Subcutaneous abdominal adipose tissue (tissue), 5 donors: ENCODE results near the gene UBE4A.
"Not testable (repeated sequence)": the region's sequence is repeated elsewhere in the genome, so short reads cannot be mapped to it uniquely, and the experiment has no call there.

ENCODE experiments used
- H3K27ac ChIP-seq: one replicate; pipeline ENCODE4 v1.7.0; 2013; ENCODE audit warnings: low read depth, mild to moderate bottlenecking, inconsistent platforms, low read length, moderate library complexity
- H3K27me3 ChIP-seq, 5 donors: one replicate each; pipeline ENCODE4 v1.7.0; 2013; ENCODE audit warnings: low read length in 5 of 5, inconsistent platforms in 1 of 5; ENCODE audit not compliant: control insufficient read depth in 5 of 5, insufficient read depth in 4 of 5
- H3K36me3 ChIP-seq, 5 donors: one replicate each; pipeline ENCODE4 v1.7.0; 2013; ENCODE audit warnings: low read length in 5 of 5; ENCODE audit not compliant: control insufficient read depth in 5 of 5, insufficient read depth in 5 of 5
- H3K4me1 ChIP-seq, 5 donors: one replicate each; pipeline ENCODE4 v1.7.0; 2013; ENCODE audit warnings: low read length in 5 of 5, mild to moderate bottlenecking in 3 of 5, moderate library complexity in 1 of 5; ENCODE audit not compliant: control insufficient read depth in 5 of 5, insufficient read depth in 5 of 5
- H3K4me3 ChIP-seq, 5 donors: one replicate each; pipeline ENCODE4 v1.7.0; 2013; ENCODE audit warnings: low read length in 5 of 5, low read depth in 1 of 5
- H3K9ac ChIP-seq, 5 donors: one replicate each; pipeline ENCODE4 v1.7.0; 2013; ENCODE audit warnings: low read length in 5 of 5, mild to moderate bottlenecking in 4 of 5, moderate library complexity in 3 of 5
- H3K9me3 ChIP-seq, 5 donors: one replicate each; pipeline ENCODE4 v1.7.0; 2013; ENCODE audit warnings: low read length in 5 of 5; ENCODE audit not compliant: control insufficient read depth in 5 of 5
- donor health status: healthy.
- donor health status: healthy.
- donor health status: healthy.
- donor health status: healthy.
- donor health status: healthy.

UBE4A gene

DNA sequence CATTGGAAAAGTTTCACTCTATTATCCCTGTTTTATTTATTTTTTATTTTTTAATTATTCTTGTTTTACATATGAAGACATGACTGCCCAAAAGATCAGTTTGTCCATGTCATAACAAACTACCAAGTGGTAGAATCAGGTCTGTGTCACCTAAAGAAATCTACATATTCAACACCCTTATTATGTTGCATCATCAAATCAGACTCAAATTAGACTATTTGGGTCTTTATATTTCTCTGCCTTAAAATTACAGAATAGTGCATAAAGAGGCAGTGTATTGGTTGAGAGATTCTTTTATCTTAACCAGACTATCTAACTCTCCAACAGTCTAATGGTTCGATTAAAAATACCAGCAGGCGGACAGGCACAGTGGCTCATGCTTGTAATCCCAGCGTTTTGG lies 23.6 kb downstream of the UBE4A start:
- Histone ChIP-seq H3K9ac (no peak overlapping the region), H3K4me1 (no peaks in the 10 kb centered on the region), H3K36me3 (peaks cover 83 to 100% (median 97%) of the 10 kb centered on the region in 5 donors), H3K27me3 (no peaks in the 10 kb centered on the region), H3K27ac (no peak overlapping the region), H3K4me3 (no peak overlapping the region), H3K9me3 (no peaks in the 10 kb centered on the region)

DNA sequence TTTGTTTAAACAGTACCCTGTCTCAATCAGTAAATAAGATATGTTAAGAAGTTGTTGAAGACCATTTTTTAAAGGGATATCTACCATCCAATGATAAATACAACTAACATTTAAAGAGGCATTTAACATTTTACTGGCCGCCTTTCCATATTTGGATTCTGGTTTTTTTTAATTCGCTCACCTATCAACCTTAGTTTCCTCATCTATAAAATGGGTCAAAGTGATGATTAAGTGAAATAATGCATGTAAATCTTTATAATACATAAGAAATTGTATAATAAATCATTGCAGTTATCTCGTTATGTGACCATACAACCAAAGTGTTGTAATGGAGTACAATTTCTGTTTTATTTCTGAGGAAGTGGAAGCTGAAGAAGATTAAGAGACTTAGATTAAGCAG lies 24.3 kb downstream of the UBE4A start:
- Histone ChIP-seq H3K9me3 (no peaks in the 10 kb centered on the region), H3K27me3 (no peaks in the 10 kb centered on the region), H3K9ac (no peak overlapping the region), H3K4me3 (no peak overlapping the region), H3K4me1 (no peaks in the 10 kb centered on the region), H3K36me3 (peaks cover 79 to 100% (median 94%) of the 10 kb centered on the region in 5 donors), H3K27ac (no peak overlapping the region)

- Histone ChIP-seq H3K27ac (no peak overlapping the region), H3K4me3 (no peak overlapping the region), H3K9me3 (no peaks in the 10 kb centered on the region), H3K27me3 (no peaks in the 10 kb centered on the region), H3K9ac (no peak overlapping the region), H3K36me3 (peaks cover 28 to 71% (median 53%) of the 10 kb centered on the region in 5 donors), H3K4me1 (peaks cover 0 to 8% (median 7%) of the 10 kb centered on the region in 5 donors)
These were observed 36.7 kb downstream of the UBE4A start for GRCh38 chr11:118396097-118396501.

GRCh38 chr11:118397448-118397847 lies 38.0 kb downstream of the UBE4A start:
- Histone ChIP-seq H3K36me3 (peaks cover 21 to 57% (median 47%) of the 10 kb centered on the region in 5 donors), H3K9ac (no peak overlapping the region), H3K9me3 (no peaks in the 10 kb centered on the region), H3K27ac (no peak overlapping the region), H3K4me1 (peaks cover 0 to 17% (median 12%) of the 10 kb centered on the region in 5 donors), H3K27me3 (no peaks in the 10 kb centered on the region), H3K4me3 (no peak overlapping the region)

- H3K27me3 ChIP-seq = no peaks in the 10 kb centered on the region
- H3K9ac ChIP-seq = no peak overlapping the region
- peaks cover 16 to 42% (median 31%) of the 10 kb centered on the region in 5 donors for H3K36me3 ChIP-seq
- H3K4me1 ChIP-seq = peaks cover 2 to 27% (median 26%) of the 10 kb centered on the region in 5 donors
- H3K27ac ChIP-seq = no peak overlapping the region
- no peak overlapping the region for H3K4me3 ChIP-seq
- H3K9me3 ChIP-seq = no peaks in the 10 kb centered on the region
These were observed 39.6 kb downstream of the UBE4A start for GRCh38 chr11:118398791-118399559.

GRCh38 chr11:118401151-118401879 lies 41.9 kb downstream of the UBE4A start, which contains the start of gene ATP5MG:
TSS of gene ATP5MG (plus strand) at chr11:118401606. CDS start at chr11:118401666, 60 bp downstream.
- peak within 1 kb of the TSS; percentile 86 to 98 (median 96) for H3K9ac ChIP-seq
- peaks cover 2 to 35% (median 30%) of the 10 kb centered on the region in 5 donors for H3K4me1 ChIP-seq
- H3K27me3 ChIP-seq = no peaks in the 10 kb centered on the region
- peaks cover 13 to 31% (median 15%) of the 10 kb centered on the region in 5 donors for H3K36me3 ChIP-seq
- no peaks in the 10 kb centered on the region for H3K9me3 ChIP-seq
- peak within 1 kb of the TSS; percentile 93 to 99 (median 94) for H3K4me3 ChIP-seq
- H3K27ac ChIP-seq = peak within 1 kb of the TSS; percentile 86

DNA sequence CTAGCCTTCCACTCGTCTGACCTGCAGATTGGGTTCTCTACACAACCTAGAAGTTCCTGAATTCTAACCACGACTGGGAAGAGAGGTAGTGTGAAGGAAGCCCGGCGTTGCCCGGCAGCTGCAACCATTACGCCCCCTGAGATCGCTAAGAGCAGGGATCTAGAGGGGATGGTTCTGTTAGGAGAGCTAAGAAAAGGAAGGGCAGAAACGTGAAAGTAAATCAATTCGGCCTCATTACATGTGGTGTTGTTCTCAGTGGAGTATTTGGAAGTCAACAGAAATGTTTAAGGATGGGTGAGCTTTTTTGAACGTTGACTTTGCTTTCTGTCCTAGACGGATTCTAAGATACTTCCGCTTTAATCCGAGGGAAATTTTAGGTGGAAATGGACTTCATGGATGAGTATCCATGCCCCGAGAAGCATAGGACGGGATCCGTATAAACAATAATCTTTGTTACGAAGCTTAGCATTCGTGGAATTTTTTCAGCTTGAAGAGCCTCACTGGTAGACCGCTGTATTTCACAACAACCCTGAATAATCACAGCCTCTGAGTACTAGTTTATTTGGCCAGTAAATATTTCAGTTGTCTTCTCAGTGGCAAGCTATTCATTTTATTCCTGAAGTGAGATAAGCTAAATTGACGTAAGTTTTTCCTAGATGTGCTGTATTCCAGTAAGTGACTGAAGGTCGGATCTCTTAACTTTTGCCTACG lies 42.6 kb downstream of the UBE4A start:
- Histone ChIP-seq H3K9ac (peak overlapping the region; percentile 86 to 98 (median 96)), H3K9me3 (no peaks in the 10 kb centered on the region), H3K4me3 (peak overlapping the region; percentile 93 to 99 (median 94)), H3K27me3 (no peaks in the 10 kb centered on the region), H3K36me3 (peaks cover 11 to 31% (median 12%) of the 10 kb centered on the region in 5 donors), H3K27ac (peak overlapping the region; percentile 86), H3K4me1 (peaks cover 2 to 38% (median 30%) of the 10 kb centered on the region in 5 donors)

- not testable (repeated sequence) for H3K27me3 ChIP-seq, H3K9me3 ChIP-seq
- H3K27ac ChIP-seq = peak overlapping the region; percentile 86
- H3K9ac ChIP-seq = peak overlapping the region; percentile 86 to 98 (median 96)
- peak overlapping the region; percentile 93 to 99 (median 94) for H3K4me3 ChIP-seq
- H3K36me3 ChIP-seq = peaks cover 7 to 29% (median 9%) of the 10 kb centered on the region in 5 donors
- H3K4me1 ChIP-seq = peaks cover 2 to 38% (median 30%) of the 10 kb centered on the region in 5 donors
These were observed 43.2 kb downstream of the UBE4A start for GRCh38 chr11:118402594-118402993.

DNA sequence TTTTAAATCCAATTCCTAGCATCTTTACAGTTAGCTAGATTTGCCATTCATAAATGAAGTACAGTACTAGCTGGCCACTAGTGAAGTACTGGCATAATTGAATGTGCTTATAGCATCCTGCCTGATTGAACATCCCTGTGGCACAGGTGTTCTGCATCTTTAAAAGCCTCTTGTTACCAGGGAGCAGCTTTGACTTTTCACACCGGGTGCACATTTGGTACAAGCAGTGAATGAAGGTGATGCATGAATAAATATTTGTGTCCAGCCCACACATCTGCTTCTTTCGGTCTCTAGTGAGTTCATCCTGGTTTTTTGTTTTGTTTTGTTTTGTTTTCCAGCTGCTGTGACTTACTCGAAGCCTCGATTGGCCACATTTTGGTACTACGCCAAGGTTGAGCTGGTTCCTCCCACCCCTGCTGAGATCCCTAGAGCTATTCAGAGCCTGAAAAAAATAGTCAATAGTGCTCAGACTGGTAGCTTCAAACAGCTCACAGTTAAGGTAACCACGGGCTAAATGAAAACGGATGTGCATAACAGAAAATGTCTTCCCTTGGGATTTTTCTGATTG lies 47.3 kb downstream of the UBE4A start:
- Histone ChIP-seq H3K9ac (no peak overlapping the region), H3K36me3 (peaks cover 14 to 37% (median 21%) of the 10 kb centered on the region in 5 donors), H3K4me1 (peaks cover 2 to 31% (median 21%) of the 10 kb centered on the region in 5 donors), H3K27ac (no peak overlapping the region), H3K4me3 (no peak overlapping the region), H3K27me3 (no peaks in the 10 kb centered on the region), H3K9me3 (no peaks in the 10 kb centered on the region)
